Natural killer cell (primary cell): ENCODE data around the gene SASH1. TPM values are rescaled to one million over a fixed set of nuclear protein-coding genes. Genes with fewer than 3 reads are reported as not detected.

Source experiments
- ATAC-seq, 3 donors: fragments of 150-1000 bp in 2 of 3; fragments of 200-7000 bp in 1 of 3; cut with Tn5 transposase; 1 replicate in 1 of 3; 2 replicates in 2 of 3; pipeline ENCODE4 v1.10.0; 2021; ENCODE audit warnings: mild to moderate bottlenecking in 2 of 3, moderate library complexity in 2 of 3
- DNase-seq, 2 donors: peaks; one replicate each; pipeline versions ENCODE4 v3.0.0 to v3.0.0-alpha.2; 2013 to 2021; ENCODE audit warnings: mixed read lengths in 1 of 2
- H3K27ac ChIP-seq: one replicate; pipeline ENCODE4 v1.5.1; 2013; ENCODE audit warnings: mild to moderate bottlenecking, low read length
- H3K27me3 ChIP-seq: one replicate; pipeline ENCODE4 v1.6.1; 2013; ENCODE audit warnings: low read length; ENCODE audit not compliant: control insufficient read depth, insufficient read depth
- H3K36me3 ChIP-seq: one replicate; pipeline ENCODE4 v1.6.1; 2013; ENCODE audit warnings: low read length; ENCODE audit not compliant: control insufficient read depth, insufficient read depth
- H3K4me1 ChIP-seq: one replicate; pipeline ENCODE4 v1.6.1; 2013; ENCODE audit warnings: low read length; ENCODE audit not compliant: control insufficient read depth, insufficient read depth
- H3K4me3 ChIP-seq: one replicate; pipeline ENCODE4 v1.5.1; 2013; ENCODE audit warnings: low read length
- H3K9me3 ChIP-seq: one replicate; pipeline ENCODE4 v1.6.1; 2013; ENCODE audit warnings: low read length; ENCODE audit not compliant: control insufficient read depth, insufficient read depth
- H3K27ac Mint-ChIP-seq, 2 donors: one replicate each; pipeline ENCODE4 v1.8.0; 2022; ENCODE audit warnings: mild to moderate bottlenecking in 2 of 2, mixed read lengths in 2 of 2, moderate library complexity in 1 of 2
- H3K27me3 Mint-ChIP-seq, 2 donors: one replicate each; pipeline ENCODE4 v1.8.0; 2022; ENCODE audit warnings: low read depth in 2 of 2, mixed read lengths in 2 of 2
- H3K36me3 Mint-ChIP-seq: one replicate; pipeline ENCODE4 v1.8.0; 2022; ENCODE audit warnings: mixed read lengths
- H3K4me1 Mint-ChIP-seq, 2 donors: one replicate each; pipeline ENCODE4 v1.8.0; 2022; ENCODE audit warnings: mixed read lengths in 2 of 2
- H3K4me3 Mint-ChIP-seq: one replicate; pipeline ENCODE4 v1.8.0; 2022; ENCODE audit warnings: mild to moderate bottlenecking, moderate library complexity, mixed read lengths
- H3K9me3 Mint-ChIP-seq, 2 donors: one replicate each; pipeline ENCODE4 v1.8.0; 2022; ENCODE audit warnings: mixed read lengths in 2 of 2
- WGBS: methylation state at CpG from one replicate; pipeline ENCODE4 v1.1.7; 2013; ENCODE audit warnings: missing lambda C conversion rate; ENCODE audit not compliant: insufficient coverage; 5-methylcytosine and 5-hydroxymethylcytosine counted together
- intact Hi-C: fragments of 100-400 bp; cut with micrococcal nuclease; formaldehyde crosslinking; loops from one replicate; pipeline ENCODE4 v1.14.2; 2022
- total RNA-seq, 4 donors: library from RNA; stranded (reverse); fragments of 120-200 nt in 1 of 4; gene quantifications; one replicate each; pipeline versions ENCODE4 v1.2.3 to v1.2.4, GENCODE V29; 2013 to 2022
- TF ChIP-seq, protein P1 (sequence below): fragments of 200-600 bp; IDR thresholded peaks from one replicate; pipeline ENCODE4 v1.8.0; 2022; ENCODE audit warnings: antibody characterized with exemption

SASH1 gene
- total RNA-seq, 3 donors from 2014 or later (not counting 1 experiment from before 2014, with no cell fraction given), result 0.63 to 6.2 (median 2.7) TPM

DNA sequence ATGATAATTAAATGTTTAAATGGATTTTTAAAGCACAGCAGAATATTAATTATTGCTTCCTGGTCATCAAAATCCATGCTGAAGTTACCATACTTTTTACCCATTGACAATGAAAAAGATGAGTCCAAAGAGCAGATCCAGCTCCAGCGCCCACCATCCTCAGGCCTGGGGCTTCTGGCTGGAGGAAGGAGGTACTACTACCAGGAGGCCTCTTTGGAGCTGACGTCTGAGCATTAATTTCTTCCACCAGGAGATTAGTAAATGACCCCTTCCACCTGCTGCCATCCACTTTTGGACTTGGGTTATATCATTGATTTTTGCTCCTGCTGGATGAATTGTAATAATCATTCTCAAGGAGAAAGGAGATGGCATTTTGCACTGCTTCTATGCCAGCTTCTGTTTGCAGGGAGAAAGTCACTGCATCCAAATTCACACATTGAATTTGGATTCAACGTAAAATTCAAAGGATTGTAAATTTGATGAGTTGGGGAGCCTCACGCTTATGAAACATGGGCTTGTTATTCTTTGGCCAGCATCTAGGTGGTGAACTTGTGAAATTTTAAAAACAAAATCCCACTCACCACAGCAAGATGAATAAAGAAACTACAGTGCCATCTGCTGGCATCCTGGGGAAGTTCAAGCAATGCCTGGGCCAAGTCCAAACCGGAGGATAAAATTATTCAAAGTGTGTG is 121.8 kb downstream of the SASH1 start:
- intact Hi-C loops, result no loop called here
- no peaks in the 10 kb centered on the region for H3K9me3 Mint-ChIP-seq
- H3K9me3 ChIP-seq, result no peaks in the 10 kb centered on the region

DNA sequence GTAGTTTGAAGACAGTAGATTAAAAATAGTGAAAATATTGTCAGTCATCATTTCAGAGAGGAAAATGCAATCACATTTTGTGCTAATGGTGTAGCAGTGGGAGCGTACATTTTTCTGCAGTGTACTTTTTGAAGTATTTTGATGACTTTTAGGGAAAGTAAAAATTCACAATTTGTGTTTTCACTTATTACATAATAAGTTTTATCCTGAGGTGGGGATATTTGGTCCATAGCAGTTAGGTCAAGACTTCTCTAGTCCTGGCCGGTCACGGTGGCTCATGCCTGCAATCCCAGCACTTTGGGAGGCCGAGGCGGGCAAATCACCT is 122.3 kb downstream of the SASH1 start:
- H3K4me1 ChIP-seq, result no peaks in the 10 kb centered on the region
- Mint-ChIP-seq H3K27me3 (peaks cover 18 to 23% of the 10 kb centered on the region in 2 donors), H3K4me3 (no peak overlapping the region), H3K27ac (no peak overlapping the region), H3K4me1 (peaks cover 0 to 7% of the 10 kb centered on the region in 2 donors), H3K9me3 (no peaks in the 10 kb centered on the region), H3K36me3 (no peaks in the 10 kb centered on the region)
- TF ChIP-seq, protein P1, sequence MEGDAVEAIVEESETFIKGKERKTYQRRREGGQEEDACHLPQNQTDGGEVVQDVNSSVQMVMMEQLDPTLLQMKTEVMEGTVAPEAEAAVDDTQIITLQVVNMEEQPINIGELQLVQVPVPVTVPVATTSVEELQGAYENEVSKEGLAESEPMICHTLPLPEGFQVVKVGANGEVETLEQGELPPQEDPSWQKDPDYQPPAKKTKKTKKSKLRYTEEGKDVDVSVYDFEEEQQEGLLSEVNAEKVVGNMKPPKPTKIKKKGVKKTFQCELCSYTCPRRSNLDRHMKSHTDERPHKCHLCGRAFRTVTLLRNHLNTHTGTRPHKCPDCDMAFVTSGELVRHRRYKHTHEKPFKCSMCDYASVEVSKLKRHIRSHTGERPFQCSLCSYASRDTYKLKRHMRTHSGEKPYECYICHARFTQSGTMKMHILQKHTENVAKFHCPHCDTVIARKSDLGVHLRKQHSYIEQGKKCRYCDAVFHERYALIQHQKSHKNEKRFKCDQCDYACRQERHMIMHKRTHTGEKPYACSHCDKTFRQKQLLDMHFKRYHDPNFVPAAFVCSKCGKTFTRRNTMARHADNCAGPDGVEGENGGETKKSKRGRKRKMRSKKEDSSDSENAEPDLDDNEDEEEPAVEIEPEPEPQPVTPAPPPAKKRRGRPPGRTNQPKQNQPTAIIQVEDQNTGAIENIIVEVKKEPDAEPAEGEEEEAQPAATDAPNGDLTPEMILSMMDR, result peak; percentile 42
- no peaks in the 10 kb centered on the region for H3K27me3 ChIP-seq
- ATAC-seq (no peak), DNase-seq (no peak)
- no peak overlapping the region for H3K27ac ChIP-seq
- intact Hi-C loops, result no loop called here
- H3K9me3 ChIP-seq, result no peaks in the 10 kb centered on the region
- WGBS, result 93% methylated on average over 5 of the region's 5 CpGs
- no peak overlapping the region for H3K4me3 ChIP-seq
- H3K36me3 ChIP-seq, result no peaks in the 10 kb centered on the region

More for the DNA sequence above, 121.8 kb downstream of the SASH1 start:
- peak; percentile 50 to 79 (median 63) for ATAC-seq
- WGBS, result 44% methylated on average over 4 of the region's 5 CpGs
- H3K36me3 Mint-ChIP-seq, result no peaks in the 10 kb centered on the region
- peaks cover 0 to 7% of the 10 kb centered on the region in 2 donors for H3K4me1 Mint-ChIP-seq
- Histone ChIP-seq H3K27ac (no peak overlapping the region), H3K27me3 (no peaks in the 10 kb centered on the region), H3K4me1 (no peaks in the 10 kb centered on the region), H3K4me3 (no peak overlapping the region), H3K36me3 (no peaks in the 10 kb centered on the region)
- no peak overlapping the region for H3K27ac Mint-ChIP-seq
- H3K27me3 Mint-ChIP-seq, result peaks cover 18 to 21% of the 10 kb centered on the region in 2 donors
- TF ChIP-seq, protein P1, result peak; percentile 82
- DNase-seq, result peak in 1 of 2 donors; percentile 68
- H3K4me3 Mint-ChIP-seq, result no peak overlapping the region

DNA sequence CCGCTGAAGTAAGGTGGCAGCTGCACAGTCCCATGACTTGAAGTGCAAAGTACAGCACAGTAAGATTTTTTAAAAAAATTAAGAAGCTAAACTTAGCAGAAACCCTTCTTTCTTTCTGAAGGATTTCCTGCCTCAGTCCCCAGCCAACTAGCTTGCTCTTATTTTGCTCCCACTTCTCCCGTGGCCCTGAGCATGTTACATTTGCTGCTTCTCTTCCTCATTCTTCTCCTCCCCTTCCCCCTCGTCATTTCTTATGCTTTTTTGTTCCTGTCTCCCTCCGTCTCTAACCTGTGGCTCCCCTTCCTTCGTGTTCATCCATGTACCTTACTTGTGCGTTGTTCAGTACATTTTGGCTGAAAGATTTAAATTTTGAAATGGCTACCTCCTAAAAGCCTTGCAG is 123.0 kb downstream of the SASH1 start:
- Histone ChIP-seq H3K27ac (no peak overlapping the region), H3K27me3 (no peaks in the 10 kb centered on the region), H3K4me3 (no peak overlapping the region), H3K9me3 (no peaks in the 10 kb centered on the region), H3K36me3 (no peaks in the 10 kb centered on the region), H3K4me1 (no peaks in the 10 kb centered on the region)
- Mint-ChIP-seq H3K27me3 (peaks cover 22 to 24% of the 10 kb centered on the region in 2 donors), H3K9me3 (no peaks in the 10 kb centered on the region), H3K4me1 (peaks cover 0 to 7% of the 10 kb centered on the region in 2 donors), H3K4me3 (no peak overlapping the region), H3K27ac (no peak overlapping the region), H3K36me3 (no peaks in the 10 kb centered on the region)
- ATAC-seq, result no peak
- 31% methylated on average over 6 of the region's 6 CpGs for WGBS
- intact Hi-C loops, result no loop called here
- TF ChIP-seq, protein P1, result no peak
- DNase-seq, result no peak

GRCh38 chr6:148466158-148466557 is 123.5 kb downstream of the SASH1 start:
- Histone ChIP-seq H3K4me3 (no peak overlapping the region), H3K36me3 (no peaks in the 10 kb centered on the region), H3K27me3 (no peaks in the 10 kb centered on the region), H3K9me3 (no peaks in the 10 kb centered on the region), H3K4me1 (no peaks in the 10 kb centered on the region), H3K27ac (no peak overlapping the region)
- Mint-ChIP-seq H3K27me3 (peaks cover 24 to 25% of the 10 kb centered on the region in 2 donors), H3K9me3 (no peaks in the 10 kb centered on the region), H3K27ac (no peak overlapping the region), H3K4me1 (peaks cover 0 to 7% of the 10 kb centered on the region in 2 donors), H3K4me3 (no peak overlapping the region), H3K36me3 (no peaks in the 10 kb centered on the region)
- TF ChIP-seq, protein P1, result no peak
- ATAC-seq (no peak), DNase-seq (no peak)
- 65% methylated on average over 4 of the region's 4 CpGs for WGBS
- intact Hi-C loops, result no loop called here
